Measurements from ENCODE around the gene C12orf60. TPM values are rescaled to one million over a fixed set of nuclear protein-coding genes. Genes with fewer than 3 reads are reported as not detected.
"Not testable (repeated sequence)": the region's sequence is repeated elsewhere in the genome, so short reads cannot be mapped to it uniquely, and the experiment has no call there.

The C12orf60 gene, protein sequence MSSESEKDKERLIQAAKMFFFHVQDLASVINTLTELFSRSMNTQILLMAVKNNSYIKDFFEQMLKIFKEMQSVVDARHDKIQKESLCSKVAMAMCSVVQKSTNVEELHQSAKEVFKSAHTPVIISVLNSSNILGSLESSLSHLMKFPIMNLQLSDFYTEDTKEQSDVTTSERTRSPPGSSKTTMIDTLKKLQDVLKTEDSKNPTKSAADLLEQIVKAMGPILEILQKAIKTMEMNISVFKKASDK
- 1 to 10 TPM in 1 of 2 donors, under 1 TPM in 1; 0.81 to 1.2 TPM for total RNA-seq
- 1 to 10 TPM; 2.6 to 3.7 (median 2.8) TPM for polyA plus RNA-seq (ENCODE audit: insufficient read length in 6 of 6)
- long read RNA-seq, donor 1, partial matches to known transcripts = 84 of 424 reads
- long read RNA-seq, donor 1, other reads (novel, unspliced or antisense) = 337 of 424 reads
- long read RNA-seq, donor 2, partial matches to known transcripts = 0 of 214 reads
- long read RNA-seq, donor 2, other reads (novel, unspliced or antisense) = 213 of 214 reads
- long read RNA-seq, donor 3 = 0 reads
- long read RNA-seq, donor 4, partial matches to known transcripts = 0 of 3 reads
- long read RNA-seq, donor 4, other reads (novel, unspliced or antisense) = 2 of 3 reads
- long read RNA-seq, donor 5, partial matches to known transcripts = 0 of 1 reads
- long read RNA-seq, donor 5, other reads (novel, unspliced or antisense) = 0 of 1 reads
- long read RNA-seq, donor 6, partial matches to known transcripts = 0 of 1 reads
- long read RNA-seq, donor 6, other reads (novel, unspliced or antisense) = 0 of 1 reads
- long read RNA-seq, donor 7 = 0 reads
- long read RNA-seq, donor 8, partial matches to known transcripts = 0 of 2 reads
- long read RNA-seq, donor 8, other reads (novel, unspliced or antisense) = 0 of 2 reads
- long read RNA-seq, donor 9 = 0 reads
- long read RNA-seq, donor 10, partial matches to known transcripts = 0 of 1 reads
- long read RNA-seq, donor 10, other reads (novel, unspliced or antisense) = 0 of 1 reads
- long read RNA-seq, donor 11, partial matches to known transcripts = 0 of 63 reads
- long read RNA-seq, donor 11, other reads (novel, unspliced or antisense) = 61 of 63 reads
- long read RNA-seq, donor 12, partial matches to known transcripts = 0 of 1 reads
- long read RNA-seq, donor 12, other reads (novel, unspliced or antisense) = 0 of 1 reads

DNA sequence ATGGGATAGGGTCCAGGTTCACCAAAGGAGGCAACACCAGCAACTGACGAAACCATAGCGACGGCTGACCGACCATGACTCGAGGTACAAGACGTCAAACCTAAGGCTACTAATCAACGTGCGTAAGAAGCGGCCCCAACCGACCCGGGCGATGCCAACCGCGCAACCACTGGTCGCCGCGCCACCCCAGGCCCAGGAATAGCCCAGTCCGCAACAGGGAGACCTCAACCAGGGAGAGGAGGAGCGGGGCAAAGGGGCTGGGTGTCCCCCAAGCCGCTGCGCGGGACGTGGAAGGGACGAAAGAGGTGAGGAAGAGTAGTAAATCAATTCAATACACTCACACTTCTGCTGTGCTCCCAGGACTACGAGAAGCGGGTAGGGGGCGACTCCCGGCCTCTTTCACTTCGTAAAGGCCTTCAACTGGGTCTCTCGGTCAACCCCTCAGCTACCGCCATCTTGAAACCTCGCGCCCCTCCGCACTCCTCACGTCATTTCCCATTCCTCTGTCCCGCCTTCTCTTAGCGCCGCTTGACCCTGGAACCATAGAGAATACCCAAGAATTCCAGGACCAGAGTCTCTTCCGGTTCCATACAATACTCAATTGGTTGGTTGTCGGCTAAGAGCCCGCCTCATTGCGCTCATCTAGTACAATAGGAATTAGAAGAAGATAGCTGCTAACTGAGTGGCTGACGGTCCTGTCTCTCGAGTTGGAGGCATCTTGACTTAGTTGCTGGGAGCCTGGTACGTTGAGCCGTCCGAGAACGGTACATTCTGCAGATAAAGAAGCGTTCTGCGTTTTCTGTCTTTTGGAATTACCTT, at the start of gene C12orf60, which contains the start of gene WBP11:
C12orf60 (plus strand) TSS at position 660 of the 819 bp plus-strand sequence. CDS start 19,266 bp downstream, outside the sequence.
WBP11 (minus strand) TSS at position 468 of the 819 bp plus-strand sequence. CDS start 2,095 bp downstream, outside the sequence.
- intact Hi-C loops (cut with DNase I) = no loop called here
- DNase-seq (peak; percentile 91 to 98 (median 95)), ATAC-seq (peak; percentile 100)
- Histone ChIP-seq H3K4me1 (peaks cover 6 to 25% of the 10 kb centered on the region in 2 donors), H3K36me3 (peaks cover 0 to 15% of the 10 kb centered on the region in 2 donors), H3K27me3 (no peaks in the 10 kb centered on the region), H3K4me3 (peak within 1 kb of the TSS; percentile 65 to 80), H3K27ac (peak within 1 kb of the TSS; percentile 89 to 91), H3K9me3 (no peaks in the 10 kb centered on the region)
- no peak for TF ChIP-seq CTCF (IDR thresholded peaks at IDR 0.05)

DNA sequence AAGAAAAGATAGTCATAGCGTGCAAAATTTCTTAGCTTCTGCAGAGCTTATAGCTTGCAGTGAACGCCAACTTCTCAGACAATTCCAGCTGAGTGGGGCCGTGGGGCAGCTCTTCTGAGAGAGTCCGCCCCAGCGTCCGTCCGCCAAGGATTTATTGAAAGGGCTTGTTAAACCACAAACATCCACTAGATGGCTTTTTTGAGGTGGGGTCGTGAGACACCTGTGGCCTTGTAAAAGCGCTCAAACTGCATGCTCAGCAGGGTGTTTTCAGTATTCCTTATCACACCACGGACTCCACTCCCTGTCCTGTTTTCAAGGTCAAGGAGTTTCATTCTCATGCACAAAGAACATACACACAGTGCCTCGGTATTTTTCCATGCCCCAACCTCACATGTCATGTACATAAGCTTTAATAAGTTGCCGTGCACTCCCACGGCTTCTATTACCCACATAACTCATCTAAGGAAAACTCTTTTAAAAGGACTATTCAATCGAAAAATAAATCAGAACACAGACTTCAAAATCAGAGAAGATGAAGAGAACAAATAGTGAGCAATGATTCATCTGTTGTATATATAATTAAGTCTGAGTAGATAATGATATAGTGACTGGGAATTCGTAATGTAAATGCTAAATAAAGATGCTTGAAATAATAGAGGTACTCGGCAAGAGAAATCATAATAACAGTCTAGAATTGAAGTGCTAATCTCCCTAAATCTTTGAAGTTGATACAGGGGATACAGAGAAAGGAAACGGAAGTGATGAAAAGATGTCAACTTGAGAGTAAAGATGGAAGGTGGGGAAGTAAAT, 46.9 kb upstream of the C12orf60 start:
- DNase-seq = no peak
- no peaks in the 10 kb centered on the region for H3K27me3 ChIP-seq
- H3K9me3 ChIP-seq = peaks cover 0 to 4% of the 10 kb centered on the region in 2 donors
- no peak overlapping the region for H3K27ac ChIP-seq
- intact Hi-C loops (cut with DNase I) = no loop called here
- peak; percentile 50 for ATAC-seq
- no peaks in the 10 kb centered on the region for H3K36me3 ChIP-seq
- no peak overlapping the region for H3K4me3 ChIP-seq
- TF ChIP-seq CTCF (IDR thresholded peaks at IDR 0.05) = peak in 1 of 2 donors; percentile 33
- no peaks in the 10 kb centered on the region for H3K4me1 ChIP-seq

DNA sequence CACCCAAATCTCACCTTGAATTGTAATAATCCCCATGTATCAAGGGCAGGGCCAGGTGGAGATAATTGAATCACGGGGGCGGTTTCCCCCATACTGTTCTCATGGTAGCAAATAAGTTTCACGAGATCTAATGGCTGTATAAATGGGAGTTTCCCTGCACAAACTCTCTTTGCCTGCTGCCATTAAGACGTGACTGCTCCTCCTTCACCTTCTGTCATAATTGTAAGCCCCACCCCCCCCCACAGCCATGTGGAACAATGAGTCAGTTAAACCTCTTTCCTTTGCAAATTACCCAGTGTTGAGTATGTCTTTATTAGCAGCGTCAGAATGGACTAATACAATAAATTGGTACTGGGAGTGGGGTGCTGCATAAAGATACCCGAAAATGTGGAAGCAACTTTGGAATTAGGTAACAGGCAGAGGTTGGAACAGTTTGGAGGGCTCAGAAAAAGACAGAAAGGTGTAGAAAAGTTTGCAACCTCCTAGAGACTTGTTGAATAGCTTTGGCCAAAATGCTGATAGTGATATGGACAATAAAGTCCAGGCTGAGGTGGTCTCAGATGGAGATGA, 43.7 kb upstream of the C12orf60 start:
- H3K4me3 ChIP-seq; H3K27me3 ChIP-seq; ATAC-seq; H3K4me1 ChIP-seq; H3K9me3 ChIP-seq; DNase-seq; H3K36me3 ChIP-seq; intact Hi-C loops (cut with DNase I); H3K27ac ChIP-seq: not testable (repeated sequence)

GRCh38 chr12:14765398-14765797, 38.1 kb upstream of the C12orf60 start:
- no peak overlapping the region for H3K27ac ChIP-seq
- intact Hi-C loops (cut with DNase I) = no loop called here
- H3K4me3 ChIP-seq = no peak overlapping the region
- TF ChIP-seq CTCF (IDR thresholded peaks at IDR 0.05) = no peak
- peaks cover 0 to 7% of the 10 kb centered on the region in 2 donors for H3K4me1 ChIP-seq
- H3K27me3 ChIP-seq = peaks cover 0 to 9% of the 10 kb centered on the region in 2 donors
- DNase-seq (no peak), ATAC-seq (no peak)
- H3K9me3 ChIP-seq = peaks cover 0 to 3% of the 10 kb centered on the region in 2 donors
- no peaks in the 10 kb centered on the region for H3K36me3 ChIP-seq

DNA sequence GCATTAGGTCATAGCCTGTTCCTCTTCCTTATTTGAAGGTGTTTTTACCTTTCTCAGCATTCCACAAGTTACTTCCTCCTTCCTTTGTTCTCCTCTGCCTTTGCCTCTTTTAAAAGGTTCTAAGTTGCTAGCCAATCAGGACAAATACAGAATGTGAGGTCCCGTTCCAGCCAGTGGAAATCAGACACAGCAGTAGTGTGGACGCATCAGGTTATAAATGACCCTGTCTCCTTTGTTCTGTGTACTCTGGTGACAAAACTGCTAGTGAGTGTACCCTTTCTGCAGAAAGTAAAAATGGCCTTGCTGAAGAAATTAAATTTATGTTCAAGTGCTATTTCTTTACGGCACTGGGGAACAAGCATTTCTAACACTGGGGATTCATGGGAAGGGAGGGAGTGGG, 37.5 kb upstream of the C12orf60 start:
- H3K4me1 ChIP-seq; H3K27me3 ChIP-seq; H3K27ac ChIP-seq; ATAC-seq; H3K9me3 ChIP-seq; DNase-seq; H3K4me3 ChIP-seq; intact Hi-C loops (cut with DNase I); H3K36me3 ChIP-seq: not testable (repeated sequence)
